HS-27A (cell line): ENCODE measurements around the gene INSC.

ENCODE experiments used
- DNase-seq: peaks from one replicate; pipeline ENCODE4 v3.0.0-alpha.2; 2012; ENCODE audit warnings: low read depth, missing footprints

Gene INSC

GRCh38 chr11:15293975-15294620 is 179.4 kb downstream of the INSC start:
- DNase-seq, result no peak

- no peak for DNase-seq
These were observed 181.0 kb downstream of the INSC start for GRCh38 chr11:15295695-15296094.
